Activated T-cell treated with anti-CD3 and anti-CD28 coated beads for 24 hours (primary cell): ENCODE results near the gene SCGB1A1.

Source experiments
- DNase-seq: peaks from one replicate; pipeline ENCODE4 v3.0.0-alpha.2; 2020; ENCODE audit warnings: low read depth

The SCGB1A1 gene

GRCh38 chr11:62398011-62398994 is 20.5 kb upstream of the SCGB1A1 start:
- DNase-seq = no peak

- DNase-seq = no peak
These were observed 19.5 kb upstream of the SCGB1A1 start for GRCh38 chr11:62399172-62399877.

- DNase-seq = no peak
These were observed 19.0 kb upstream of the SCGB1A1 start for GRCh38 chr11:62399878-62400266.

- no peak for DNase-seq
These were observed 18.6 kb upstream of the SCGB1A1 start for GRCh38 chr11:62400281-62400680.

GRCh38 chr11:62400760-62401159 is 18.1 kb upstream of the SCGB1A1 start:
- no peak for DNase-seq

GRCh38 chr11:62401356-62401755 is 17.5 kb upstream of the SCGB1A1 start:
- DNase-seq = no peak

GRCh38 chr11:62401811-62402210 is 17.0 kb upstream of the SCGB1A1 start:
- DNase-seq = no peak

GRCh38 chr11:62402226-62402959 is 16.4 kb upstream of the SCGB1A1 start:
- DNase-seq = peak; percentile 44

GRCh38 chr11:62402960-62403730 is 15.7 kb upstream of the SCGB1A1 start:
- DNase-seq = no peak

GRCh38 chr11:62404435-62404834 is 14.4 kb upstream of the SCGB1A1 start:
- DNase-seq = no peak

GRCh38 chr11:62404901-62405300 is 13.9 kb upstream of the SCGB1A1 start:
- DNase-seq = no peak

GRCh38 chr11:62406034-62406433 is 12.8 kb upstream of the SCGB1A1 start:
- no peak for DNase-seq

GRCh38 chr11:62409831-62410230 is 9.0 kb upstream of the SCGB1A1 start:
- DNase-seq = no peak

- DNase-seq = no peak
These were observed 7.9 kb upstream of the SCGB1A1 start for GRCh38 chr11:62410972-62411371.

GRCh38 chr11:62411524-62411923 is 7.3 kb upstream of the SCGB1A1 start:
- no peak for DNase-seq

- DNase-seq = no peak
These were observed 5.7 kb upstream of the SCGB1A1 start for GRCh38 chr11:62413060-62413696.

- no peak for DNase-seq
These were observed 2.2 kb upstream of the SCGB1A1 start for GRCh38 chr11:62416596-62416995.

- DNase-seq = no peak
These were observed 697 bp upstream of the SCGB1A1 start for GRCh38 chr11:62418136-62418535.

GRCh38 chr11:62419314-62419929 is 589 bp downstream of the SCGB1A1 start:
- no peak for DNase-seq

GRCh38 chr11:62419943-62420342 is 1.1 kb downstream of the SCGB1A1 start:
- no peak for DNase-seq

- no peak for DNase-seq
These were observed 2.0 kb downstream of the SCGB1A1 start for GRCh38 chr11:62420882-62421281.
